HAP-1 (cell line): ENCODE measurements around the gene COL23A1.

Source experiments
- DNase-seq, 2 experiments: peaks; one replicate each; pipeline ENCODE4 v3.0.0-alpha.2; 2016 to 2020; ENCODE audit warnings: low spot score in 2 of 2
- H3K27me3 ChIP-seq: fragments of 250-450 bp; sonication (Bioruptor Pico); 2 replicates; pipeline ENCODE4 v1.5.1; 2020; ENCODE audit warnings: low read depth, mild to moderate bottlenecking, moderate library complexity
- H3K36me3 ChIP-seq: fragments of 250-450 bp; sonication (Bioruptor Pico); replicated peaks from 2 replicates; pipeline ENCODE4 v1.5.1; 2020; ENCODE audit warnings: mild to moderate bottlenecking
- H3K4me1 ChIP-seq: fragments of 250-450 bp; sonication (Bioruptor Pico); 2 replicates; pipeline ENCODE4 v1.5.1; 2020; ENCODE audit warnings: mild to moderate bottlenecking
- H3K4me3 ChIP-seq: fragments of 250-450 bp; sonication (Bioruptor Pico); 2 replicates; pipeline ENCODE4 v1.5.1; 2020; ENCODE audit warnings: mild to moderate bottlenecking, moderate library complexity
- H3K9me3 ChIP-seq: fragments of 250-450 bp; sonication (Bioruptor Pico); 2 replicates; pipeline ENCODE4 v1.5.1; 2020; ENCODE audit warnings: mild to moderate bottlenecking, moderate library complexity
- in situ Hi-C: fragments of 300-500 bp; cut with MboI; formaldehyde crosslinking; loops from 3 replicates; pipeline ENCODE4 v1.14.3; 2020; ENCODE audit warnings: low sequenced_read_pairs, inconsistent platforms, mixed read lengths

The COL23A1 gene

GRCh38 chr5:178273665-178274541, 316.3 kb downstream of the COL23A1 start:
- H3K36me3 ChIP-seq = no peaks in the 10 kb centered on the region
- no peaks in the 10 kb centered on the region for H3K4me1 ChIP-seq
- no peaks in the 10 kb centered on the region for H3K9me3 ChIP-seq
- DNase-seq = peak in 1 of 2 experiments; percentile 18
- no peak overlapping the region for H3K4me3 ChIP-seq
- H3K27me3 ChIP-seq = no peaks in the 10 kb centered on the region
- in situ Hi-C loops = no loop called here

GRCh38 chr5:178273041-178273440, 317.2 kb downstream of the COL23A1 start:
- Histone ChIP-seq H3K36me3 (no peaks in the 10 kb centered on the region), H3K9me3 (no peaks in the 10 kb centered on the region), H3K4me3 (no peak overlapping the region), H3K27me3 (no peaks in the 10 kb centered on the region), H3K4me1 (no peaks in the 10 kb centered on the region)
- no peak for DNase-seq
- in situ Hi-C loops = no loop called here

- in situ Hi-C loops = no loop called here
- H3K4me3 ChIP-seq = no peak overlapping the region
- H3K27me3 ChIP-seq = no peaks in the 10 kb centered on the region
- no peaks in the 10 kb centered on the region for H3K36me3 ChIP-seq
- no peak for DNase-seq
- H3K9me3 ChIP-seq = no peaks in the 10 kb centered on the region
- H3K4me1 ChIP-seq = no peaks in the 10 kb centered on the region
Measured at GRCh38 chr5:178272591-178272990, 317.6 kb downstream of the COL23A1 start.

GRCh38 chr5:178271726-178272479, 318.3 kb downstream of the COL23A1 start:
- in situ Hi-C loops = no loop called here
- H3K4me1 ChIP-seq = no peaks in the 10 kb centered on the region
- no peak for DNase-seq
- H3K36me3 ChIP-seq = no peaks in the 10 kb centered on the region
- H3K4me3 ChIP-seq = no peak overlapping the region
- no peaks in the 10 kb centered on the region for H3K9me3 ChIP-seq
- H3K27me3 ChIP-seq = no peaks in the 10 kb centered on the region

- no peaks in the 10 kb centered on the region for H3K36me3 ChIP-seq
- no peak overlapping the region for H3K4me3 ChIP-seq
- in situ Hi-C loops = no loop called here
- no peaks in the 10 kb centered on the region for H3K4me1 ChIP-seq
- no peak for DNase-seq
- H3K9me3 ChIP-seq = no peaks in the 10 kb centered on the region
- H3K27me3 ChIP-seq = no peaks in the 10 kb centered on the region
Measured at GRCh38 chr5:178271231-178271630, 319.0 kb downstream of the COL23A1 start.

GRCh38 chr5:178269499-178269898, 320.7 kb downstream of the COL23A1 start:
- Histone ChIP-seq H3K4me3 (no peak overlapping the region), H3K27me3 (no peaks in the 10 kb centered on the region), H3K36me3 (no peaks in the 10 kb centered on the region), H3K4me1 (no peaks in the 10 kb centered on the region), H3K9me3 (no peaks in the 10 kb centered on the region)
- DNase-seq = no peak
- in situ Hi-C loops = no loop called here

GRCh38 chr5:178267876-178268275, 322.3 kb downstream of the COL23A1 start:
- Histone ChIP-seq H3K36me3 (no peaks in the 10 kb centered on the region), H3K4me3 (no peak overlapping the region), H3K9me3 (no peaks in the 10 kb centered on the region), H3K4me1 (no peaks in the 10 kb centered on the region), H3K27me3 (no peaks in the 10 kb centered on the region)
- no peak for DNase-seq
- in situ Hi-C loops = no loop called here

- in situ Hi-C loops = no loop called here
- no peak for DNase-seq
Measured at GRCh38 chr5:178267245-178267644, 322.9 kb downstream of the COL23A1 start.

GRCh38 chr5:178266581-178266980, 323.6 kb downstream of the COL23A1 start:
- H3K4me3 ChIP-seq = no peak overlapping the region
- no peaks in the 10 kb centered on the region for H3K27me3 ChIP-seq
- DNase-seq = no peak
- H3K36me3 ChIP-seq = no peaks in the 10 kb centered on the region
- in situ Hi-C loops = no loop called here
- no peaks in the 10 kb centered on the region for H3K9me3 ChIP-seq
- no peaks in the 10 kb centered on the region for H3K4me1 ChIP-seq

More at GRCh38 chr5:178267245-178267644, 322.9 kb downstream of the COL23A1 start:
- Histone ChIP-seq H3K27me3 (no peaks in the 10 kb centered on the region), H3K4me3 (no peak overlapping the region), H3K4me1 (no peaks in the 10 kb centered on the region), H3K9me3 (no peaks in the 10 kb centered on the region), H3K36me3 (no peaks in the 10 kb centered on the region)

GRCh38 chr5:178265746-178266145, 324.4 kb downstream of the COL23A1 start:
- DNase-seq = no peak
- no peak overlapping the region for H3K4me3 ChIP-seq
- H3K27me3 ChIP-seq = no peaks in the 10 kb centered on the region
- in situ Hi-C loops = no loop called here
- H3K36me3 ChIP-seq = no peaks in the 10 kb centered on the region
- no peaks in the 10 kb centered on the region for H3K4me1 ChIP-seq
- H3K9me3 ChIP-seq = no peaks in the 10 kb centered on the region

- no peaks in the 10 kb centered on the region for H3K27me3 ChIP-seq
Measured at GRCh38 chr5:178264044-178264443, 326.1 kb downstream of the COL23A1 start.

GRCh38 chr5:178261666-178262600, 328.3 kb downstream of the COL23A1 start:
- no peak for DNase-seq
- Histone ChIP-seq H3K36me3 (no peaks in the 10 kb centered on the region), H3K4me1 (no peaks in the 10 kb centered on the region), H3K27me3 (no peaks in the 10 kb centered on the region), H3K4me3 (no peak overlapping the region), H3K9me3 (no peaks in the 10 kb centered on the region)
- in situ Hi-C loops = no loop called here

More at GRCh38 chr5:178264044-178264443, 326.1 kb downstream of the COL23A1 start:
- Histone ChIP-seq H3K9me3 (no peaks in the 10 kb centered on the region), H3K4me1 (no peaks in the 10 kb centered on the region), H3K4me3 (no peak overlapping the region), H3K36me3 (no peaks in the 10 kb centered on the region)
- no peak for DNase-seq
- in situ Hi-C loops = no loop called here
